CD4-positive, CD25-positive, alpha-beta regulatory T cell (primary cell): ENCODE data around the gene ZNF689. TPM values are rescaled to one million over a fixed set of nuclear protein-coding genes. Genes with fewer than 3 reads are reported as not detected.

Experiments
- ATAC-seq, 2 donors: fragments of 150-1000 bp; cut with Tn5 transposase; one replicate each; pipeline ENCODE4 v1.10.0; 2021; ENCODE audit warnings: low read depth in 2 of 2, moderate number of reproducible peaks in 2 of 2, moderate library complexity in 1 of 2
- DNase-seq, 3 donors: peaks; one replicate each; pipeline versions ENCODE4 v3.0.0 to v3.0.0-alpha.2; 2012 to 2022; ENCODE audit warnings: mixed read lengths in 1 of 3
- H3K27ac ChIP-seq: one replicate; pipeline ENCODE4 v1.7.0; 2013; ENCODE audit warnings: mild to moderate bottlenecking, low read length; ENCODE audit not compliant: insufficient read depth, poor library complexity, severe bottlenecking
- H3K27me3 ChIP-seq: one replicate; pipeline ENCODE4 v1.7.0; 2013; ENCODE audit warnings: low read length; ENCODE audit not compliant: control insufficient read depth, insufficient read depth
- H3K36me3 ChIP-seq: one replicate; pipeline ENCODE4 v1.7.0; 2013; ENCODE audit warnings: mild to moderate bottlenecking, low read length, moderate library complexity; ENCODE audit not compliant: control insufficient read depth, insufficient read depth
- H3K4me1 ChIP-seq: 2 replicates; pipeline ENCODE4 v1.7.0; 2013; ENCODE audit warnings: mild to moderate bottlenecking, low read length; ENCODE audit not compliant: insufficient read depth, control insufficient read depth, poor library complexity, severe bottlenecking
- H3K4me3 ChIP-seq: one replicate; pipeline ENCODE4 v1.7.0; 2013; ENCODE audit warnings: low read depth, mild to moderate bottlenecking, low read length, moderate library complexity
- H3K9me3 ChIP-seq, 2 experiments: 1 replicate in 1 of 2; 2 replicates in 1 of 2; pipeline ENCODE4 v1.7.0; 2013; ENCODE audit warnings: low read length in 2 of 2, mild to moderate bottlenecking in 1 of 2, moderate library complexity in 1 of 2; ENCODE audit not compliant: control insufficient read depth in 2 of 2
- H3K27ac Mint-ChIP-seq, 3 donors: one replicate each; pipeline ENCODE4 v1.8.0; 2020 to 2022; ENCODE audit warnings: mild to moderate bottlenecking in 3 of 3, mixed read lengths in 3 of 3, moderate library complexity in 2 of 3
- H3K27me3 Mint-ChIP-seq: one replicate; pipeline ENCODE4 v1.8.0; 2022; ENCODE audit warnings: mild to moderate bottlenecking, mixed read lengths
- H3K36me3 Mint-ChIP-seq: one replicate; pipeline ENCODE4 v1.8.0; 2020; ENCODE audit warnings: mixed read lengths
- H3K4me1 Mint-ChIP-seq, 4 donors: one replicate each; pipeline ENCODE4 v1.8.0; 2020 to 2022; ENCODE audit warnings: mixed read lengths in 4 of 4, mild to moderate bottlenecking in 1 of 4
- H3K4me3 Mint-ChIP-seq, 4 donors: one replicate each; pipeline ENCODE4 v1.8.0; 2020 to 2022; ENCODE audit warnings: mild to moderate bottlenecking in 4 of 4, mixed read lengths in 4 of 4, moderate library complexity in 3 of 4
- H3K9me3 Mint-ChIP-seq, 7 donors: one replicate each; pipeline ENCODE4 v1.8.0; 2020 to 2022; ENCODE audit warnings: mixed read lengths in 7 of 7, mild to moderate bottlenecking in 3 of 7, moderate library complexity in 2 of 7
- polyA plus RNA-seq, 4 donors: library from polyadenylated mRNA; unstranded; fragments of 300-500 nt; fragmentation: Illumina TruSeq; gene quantifications; one replicate each; pipeline ENCODE4 v1.2.3, GENCODE V29; 2021
- total RNA-seq: library from RNA; stranded (reverse); gene quantifications from one replicate; pipeline ENCODE4 v1.2.3, GENCODE V29; 2022

Gene ZNF689
- total and polyA plus RNA-seq, 5 donors from 2014 or later = 8.1 to 16.0 (median 14.0) TPM

- H3K27ac Mint-ChIP-seq = no peak overlapping the region
- ATAC-seq (no peak), DNase-seq (no peak)
- H3K36me3 Mint-ChIP-seq = peaks cover 10% of the 10 kb centered on the region
- peaks cover 9% of the 10 kb centered on the region for H3K27me3 Mint-ChIP-seq
- Histone ChIP-seq H3K9me3 (no peaks in the 10 kb centered on the region), H3K27me3 (no peaks in the 10 kb centered on the region), H3K27ac (no peak overlapping the region), H3K36me3 (peaks cover 39% of the 10 kb centered on the region), H3K4me3 (no peak overlapping the region), H3K4me1 (peaks cover 31% of the 10 kb centered on the region)
- H3K9me3 Mint-ChIP-seq = no peaks in the 10 kb centered on the region
- H3K4me1 Mint-ChIP-seq = peaks cover 0 to 42% (median 22%) of the 10 kb centered on the region in 4 donors
- peak overlapping the region in 1 of 4 donors; percentile 16 for H3K4me3 Mint-ChIP-seq
Observed at GRCh38 chr16:30654856-30655255, 44.7 kb upstream of the ZNF689 start.

GRCh38 chr16:30652718-30653117 is 42.5 kb upstream of the ZNF689 start:
- ATAC-seq = no peak
- peaks cover 0 to 44% (median 22%) of the 10 kb centered on the region in 4 donors for H3K4me1 Mint-ChIP-seq
- peaks cover 10% of the 10 kb centered on the region for H3K36me3 Mint-ChIP-seq
- peak overlapping the region in 2 of 3 donors; percentile 90 to 91 for H3K27ac Mint-ChIP-seq
- Histone ChIP-seq H3K27ac (peak overlapping the region; percentile 96), H3K9me3 (no peaks in the 10 kb centered on the region), H3K27me3 (no peaks in the 10 kb centered on the region), H3K4me1 (peaks cover 26% of the 10 kb centered on the region), H3K36me3 (peaks cover 39% of the 10 kb centered on the region), H3K4me3 (no peak overlapping the region)
- DNase-seq = no peak
- no peaks in the 10 kb centered on the region for H3K9me3 Mint-ChIP-seq
- peaks cover 12% of the 10 kb centered on the region for H3K27me3 Mint-ChIP-seq
- peak overlapping the region; percentile 83 to 91 (median 89) for H3K4me3 Mint-ChIP-seq

GRCh38 chr16:30652005-30652296 is 41.8 kb upstream of the ZNF689 start:
- Mint-ChIP-seq H3K27ac (peak overlapping the region; percentile 90 to 91 (median 91)), H3K9me3 (no peaks in the 10 kb centered on the region), H3K36me3 (peaks cover 10% of the 10 kb centered on the region), H3K27me3 (peaks cover 12% of the 10 kb centered on the region), H3K4me1 (peaks cover 0 to 37% (median 18%) of the 10 kb centered on the region in 4 donors), H3K4me3 (peak overlapping the region; percentile 83 to 96 (median 89))
- Histone ChIP-seq H3K36me3 (peaks cover 39% of the 10 kb centered on the region), H3K27ac (peak overlapping the region; percentile 96), H3K4me1 (peaks cover 19% of the 10 kb centered on the region), H3K4me3 (peak overlapping the region; percentile 57), H3K9me3 (no peaks in the 10 kb centered on the region), H3K27me3 (no peaks in the 10 kb centered on the region)
- ATAC-seq (no peak), DNase-seq (peak in 1 of 3 donors; percentile 15)

GRCh38 chr16:30651124-30652004 is 41.2 kb upstream of the ZNF689 start:
- peak overlapping the region; percentile 90 to 100 (median 100) for H3K4me3 Mint-ChIP-seq
- H3K27ac Mint-ChIP-seq = peak overlapping the region; percentile 98 to 100 (median 100)
- Histone ChIP-seq H3K27ac (peak overlapping the region; percentile 96), H3K36me3 (peaks cover 38% of the 10 kb centered on the region), H3K9me3 (no peaks in the 10 kb centered on the region), H3K27me3 (no peaks in the 10 kb centered on the region), H3K4me3 (peak overlapping the region; percentile 89), H3K4me1 (peaks cover 16% of the 10 kb centered on the region)
- H3K36me3 Mint-ChIP-seq = peaks cover 9% of the 10 kb centered on the region
- peak; percentile 63 to 84 (median 73) for DNase-seq
- H3K9me3 Mint-ChIP-seq = no peaks in the 10 kb centered on the region
- peak; percentile 47 to 56 for ATAC-seq
- peaks cover 0 to 31% (median 17%) of the 10 kb centered on the region in 4 donors for H3K4me1 Mint-ChIP-seq
- peaks cover 12% of the 10 kb centered on the region for H3K27me3 Mint-ChIP-seq

- H3K27ac Mint-ChIP-seq = peak within 1 kb of the TSS; percentile 98 to 100 (median 100)
- peaks cover 12% of the 10 kb centered on the region for H3K27me3 Mint-ChIP-seq
- H3K4me3 Mint-ChIP-seq = peak within 1 kb of the TSS; percentile 90 to 100 (median 100)
- Histone ChIP-seq H3K36me3 (peaks cover 30% of the 10 kb centered on the region), H3K4me3 (peak within 1 kb of the TSS; percentile 89), H3K27me3 (no peaks in the 10 kb centered on the region), H3K27ac (peak within 1 kb of the TSS; percentile 96), H3K9me3 (no peaks in the 10 kb centered on the region), H3K4me1 (peaks cover 16% of the 10 kb centered on the region)
- peaks cover 0 to 27% (median 17%) of the 10 kb centered on the region in 4 donors for H3K4me1 Mint-ChIP-seq
- H3K36me3 Mint-ChIP-seq = peaks cover 5% of the 10 kb centered on the region
- no peaks in the 10 kb centered on the region for H3K9me3 Mint-ChIP-seq
- DNase-seq = peak; percentile 98 to 100 (median 98)
- peak; percentile 90 to 91 for ATAC-seq
Observed at GRCh38 chr16:30650369-30651123, 40.4 kb upstream of the ZNF689 start, which contains the start of gene PRR14. Gene PRR14 (plus strand): TSS chr16:30650960. CDS start chr16:30651646, 686 bp downstream.

GRCh38 chr16:30649725-30650368 is 39.7 kb upstream of the ZNF689 start:
- H3K27ac ChIP-seq = peak overlapping the region; percentile 96
- peaks cover 16% of the 10 kb centered on the region for H3K4me1 ChIP-seq
- H3K36me3 ChIP-seq = peaks cover 23% of the 10 kb centered on the region
- Mint-ChIP-seq H3K27me3 (peaks cover 12% of the 10 kb centered on the region), H3K4me1 (peaks cover 0 to 27% (median 15%) of the 10 kb centered on the region in 4 donors), H3K36me3 (peaks cover 3% of the 10 kb centered on the region), H3K27ac (peak overlapping the region; percentile 98 to 100 (median 100)), H3K4me3 (peak overlapping the region; percentile 90 to 100 (median 100)), H3K9me3 (no peaks in the 10 kb centered on the region)
- H3K4me3 ChIP-seq = peak overlapping the region; percentile 71
- no peaks in the 10 kb centered on the region for H3K27me3 ChIP-seq
- H3K9me3 ChIP-seq = no peaks in the 10 kb centered on the region
- ATAC-seq = no peak
- no peak for DNase-seq

- Histone ChIP-seq H3K4me1 (peaks cover 16% of the 10 kb centered on the region), H3K9me3 (no peaks in the 10 kb centered on the region), H3K27me3 (no peaks in the 10 kb centered on the region), H3K36me3 (peaks cover 2% of the 10 kb centered on the region), H3K4me3 (no peak overlapping the region), H3K27ac (no peak overlapping the region)
- Mint-ChIP-seq H3K27ac (no peak overlapping the region), H3K27me3 (peaks cover 12% of the 10 kb centered on the region), H3K9me3 (no peaks in the 10 kb centered on the region), H3K4me1 (peaks cover 0 to 19% (median 12%) of the 10 kb centered on the region in 4 donors), H3K4me3 (no peak overlapping the region), H3K36me3 (peaks cover 3% of the 10 kb centered on the region)
- DNase-seq (no peak), ATAC-seq (no peak)
Observed at GRCh38 chr16:30647274-30647571, 37.0 kb upstream of the ZNF689 start.
